CD4-positive, alpha-beta T cell treated with Interleukin-4 for 1 hour (primary cell): ENCODE results near the gene F13B.
"Not testable (repeated sequence)": the region's sequence is repeated elsewhere in the genome, so short reads cannot be mapped to it uniquely, and the experiment has no call there.

Experiments
- DNase-seq, 2 donors: peaks; one replicate each; pipeline ENCODE4 v3.0.0-alpha.2; 2020 to 2022

F13B gene

DNA sequence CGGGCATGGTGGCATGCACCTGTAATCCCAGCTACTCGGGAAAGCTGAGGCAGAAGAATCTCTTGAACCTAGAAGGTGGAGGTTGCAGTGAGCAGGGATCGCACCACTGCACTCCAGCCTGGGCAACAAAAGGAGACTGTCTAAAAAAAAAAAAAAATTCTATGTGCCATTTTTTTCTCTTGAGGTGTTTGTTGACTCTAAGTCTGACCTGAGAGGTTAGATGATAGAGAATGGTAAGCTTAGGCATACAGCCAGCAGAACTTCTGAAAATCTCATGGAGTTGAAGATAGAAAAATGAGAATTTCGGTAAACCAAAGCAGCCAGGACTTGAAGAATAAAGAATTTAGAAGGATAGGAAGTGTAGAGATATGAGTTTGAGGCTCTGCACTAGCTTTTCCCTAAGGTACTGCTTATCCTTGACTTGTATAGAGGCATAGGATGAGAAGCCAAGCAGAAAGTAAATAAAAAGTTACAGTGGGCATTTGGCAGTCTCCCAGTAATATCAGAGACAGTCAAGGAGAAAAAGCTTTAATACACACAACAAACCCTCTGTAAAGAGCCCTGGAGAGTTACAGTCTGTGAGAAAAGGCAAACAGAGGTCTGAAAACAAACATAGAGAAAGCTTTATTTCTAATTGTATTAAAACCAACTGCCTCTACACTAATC, 24.3 kb downstream of the F13B start:
- DNase-seq, result no peak

DNA sequence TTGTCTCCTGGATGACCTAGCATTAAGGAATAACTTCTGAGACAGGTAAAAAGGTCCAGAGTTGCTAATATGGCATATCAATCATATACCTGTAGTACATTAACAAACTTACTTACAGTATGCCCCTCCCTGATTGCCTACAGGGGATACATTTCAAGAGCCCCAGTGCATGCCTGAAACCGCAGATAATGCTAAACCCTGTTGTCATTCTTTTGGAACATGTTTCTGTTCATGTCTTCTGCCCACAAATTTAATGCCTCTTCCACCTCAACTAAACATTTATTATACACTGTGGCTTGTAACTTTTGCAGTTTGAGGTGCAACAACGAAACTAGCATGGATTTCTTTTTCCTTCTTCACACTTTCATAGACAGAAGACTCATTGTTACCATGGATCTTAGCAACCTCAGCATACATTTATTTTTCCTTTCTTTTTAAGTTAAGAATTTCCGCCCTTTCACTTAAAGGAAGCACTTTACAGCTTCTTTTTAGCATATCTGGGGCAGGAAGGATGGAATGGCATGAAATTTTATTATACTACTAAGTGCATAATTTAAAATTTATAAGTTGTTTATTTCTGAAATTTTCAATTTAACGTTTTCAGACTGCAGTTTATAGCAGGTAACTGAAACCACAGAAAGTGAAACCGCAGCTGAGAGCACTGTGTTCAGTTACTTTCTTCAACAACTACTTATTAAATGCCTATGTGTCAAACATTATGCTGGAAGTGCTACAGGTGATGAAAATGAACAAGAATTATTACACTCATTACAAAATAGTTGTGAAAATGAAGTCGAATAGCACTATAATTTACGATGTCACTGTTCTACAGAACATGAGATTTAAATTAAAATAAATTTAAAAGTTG, 25.3 kb downstream of the F13B start:
- no peak for DNase-seq

DNA sequence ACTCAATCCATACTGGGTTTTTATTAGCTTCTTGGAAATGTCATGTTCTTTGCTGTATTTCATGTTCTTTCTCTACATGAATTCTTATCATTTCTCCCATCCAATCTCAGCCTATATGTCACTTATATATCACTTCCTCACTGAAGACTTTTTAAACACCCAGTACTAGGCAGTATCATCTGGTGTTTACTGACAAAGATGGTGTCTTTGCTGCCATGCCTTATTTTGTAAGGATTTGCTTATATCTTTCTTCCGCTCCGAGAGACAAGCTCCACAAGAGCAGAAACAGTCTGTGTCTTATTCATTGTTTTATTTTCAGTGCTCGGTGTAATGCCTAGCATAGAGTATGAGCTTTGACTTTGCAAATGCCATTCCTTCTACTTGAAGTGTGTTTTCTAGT, 30.2 kb downstream of the F13B start:
- no peak for DNase-seq

DNA sequence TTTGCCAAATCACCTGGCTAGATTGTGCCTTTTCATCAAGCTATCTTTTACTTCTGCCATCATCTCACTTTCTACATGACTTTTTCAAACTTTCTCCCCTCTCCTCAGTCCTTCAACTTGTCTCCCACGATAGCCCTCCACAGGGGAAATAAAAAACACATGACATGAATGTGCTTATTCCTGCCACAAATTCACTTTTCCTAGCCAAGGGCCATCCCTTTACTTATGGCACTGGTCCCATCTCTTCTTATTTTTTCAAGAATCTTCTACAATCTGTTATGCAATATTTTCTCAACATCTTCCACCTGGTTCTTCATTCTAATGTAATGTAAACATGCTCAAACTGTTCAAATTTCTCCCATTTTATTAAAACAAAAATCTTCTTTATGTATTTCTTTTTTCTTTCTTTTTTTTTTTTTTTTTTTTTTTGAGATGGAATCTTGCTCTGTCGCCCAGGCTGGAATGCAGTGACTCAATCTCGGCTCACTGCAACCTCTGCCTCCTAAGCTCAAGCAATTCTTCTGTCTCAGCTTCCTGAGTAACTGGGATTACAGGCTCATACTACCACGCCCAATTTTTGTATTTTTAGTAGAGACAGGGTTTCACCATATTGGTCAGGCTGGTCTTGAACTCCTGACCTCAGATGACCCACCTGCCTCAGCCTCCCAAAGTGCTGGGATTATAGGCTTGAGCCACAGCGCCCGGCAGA, 32.3 kb downstream of the F13B start:
- DNase-seq, result not testable (repeated sequence)

DNA sequence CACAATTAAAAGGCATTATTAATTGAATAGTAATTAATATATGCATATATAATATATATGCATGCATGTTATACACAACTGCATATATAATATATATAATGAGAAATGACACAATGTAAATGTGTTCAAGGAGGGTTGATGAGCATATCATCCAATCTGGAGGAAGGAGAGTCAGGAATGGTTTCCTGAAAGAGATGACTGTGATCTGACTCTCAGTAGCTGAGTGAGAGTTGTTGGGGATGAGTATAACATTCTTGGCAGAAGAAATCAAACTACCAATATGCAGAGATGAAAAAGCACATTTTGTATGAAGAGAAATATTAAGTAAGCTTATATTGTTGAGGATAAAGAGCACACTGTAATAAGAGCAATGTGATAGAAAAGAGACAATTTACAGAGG, 37.3 kb downstream of the F13B start:
- no peak for DNase-seq

DNA sequence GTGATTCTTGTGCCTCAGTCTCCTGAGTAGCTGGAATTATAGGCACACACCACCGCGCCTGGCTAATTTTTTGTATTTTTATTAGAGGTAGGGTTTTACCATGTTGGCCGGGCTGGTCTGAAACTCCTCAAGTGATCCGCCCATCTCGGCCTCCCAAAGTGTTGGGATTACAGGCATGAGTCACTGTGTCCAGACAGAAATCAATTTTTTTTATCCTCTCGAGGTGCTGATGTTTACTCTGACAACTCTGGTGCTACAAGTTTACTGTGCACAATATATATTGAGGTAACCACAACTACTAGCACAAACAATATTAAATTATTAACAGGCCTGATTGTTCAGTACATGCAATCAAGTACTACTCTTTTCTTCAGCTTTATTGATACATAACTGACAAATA, 39.7 kb downstream of the F13B start:
- DNase-seq, result no peak

DNA sequence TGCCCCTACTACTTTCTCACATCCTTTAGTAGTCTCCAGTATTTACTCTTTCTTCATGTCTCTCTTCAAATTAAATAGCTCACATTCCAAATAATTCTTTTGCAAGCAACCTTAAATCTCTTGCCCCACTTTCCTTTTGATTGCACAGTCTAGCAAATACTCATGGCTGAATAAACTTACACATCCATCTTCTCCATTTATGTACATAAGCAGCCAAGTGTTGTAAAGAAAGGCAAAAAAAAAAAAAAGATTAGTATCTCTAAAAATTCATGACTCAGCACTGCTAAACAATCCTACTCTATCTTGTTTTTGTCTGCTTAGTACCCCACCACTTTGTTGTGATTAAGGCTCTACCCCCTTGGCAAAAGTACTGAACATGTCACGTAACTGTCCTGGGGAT, 42.6 kb downstream of the F13B start:
- DNase-seq, result no peak

DNA sequence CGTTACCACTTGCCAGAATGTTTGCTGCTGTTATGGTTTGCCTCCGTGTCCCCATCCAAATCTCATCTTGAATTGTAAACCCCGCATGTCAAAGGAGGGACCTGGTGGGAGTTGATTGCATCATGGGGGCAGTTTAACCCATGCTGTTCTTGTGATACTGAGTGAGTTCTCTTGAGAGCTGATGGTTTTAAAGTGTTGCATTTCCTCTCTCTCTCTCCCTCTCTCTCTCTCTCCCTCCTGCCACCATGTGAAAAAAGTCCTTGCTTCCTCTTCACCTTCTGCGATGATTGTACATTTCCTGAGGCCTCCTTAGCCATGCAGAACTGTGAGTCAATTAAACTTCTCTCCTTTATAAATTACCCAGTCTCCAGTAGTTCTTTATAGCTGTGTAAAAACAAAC, 45.3 kb downstream of the F13B start:
- DNase-seq, result no peak

DNA sequence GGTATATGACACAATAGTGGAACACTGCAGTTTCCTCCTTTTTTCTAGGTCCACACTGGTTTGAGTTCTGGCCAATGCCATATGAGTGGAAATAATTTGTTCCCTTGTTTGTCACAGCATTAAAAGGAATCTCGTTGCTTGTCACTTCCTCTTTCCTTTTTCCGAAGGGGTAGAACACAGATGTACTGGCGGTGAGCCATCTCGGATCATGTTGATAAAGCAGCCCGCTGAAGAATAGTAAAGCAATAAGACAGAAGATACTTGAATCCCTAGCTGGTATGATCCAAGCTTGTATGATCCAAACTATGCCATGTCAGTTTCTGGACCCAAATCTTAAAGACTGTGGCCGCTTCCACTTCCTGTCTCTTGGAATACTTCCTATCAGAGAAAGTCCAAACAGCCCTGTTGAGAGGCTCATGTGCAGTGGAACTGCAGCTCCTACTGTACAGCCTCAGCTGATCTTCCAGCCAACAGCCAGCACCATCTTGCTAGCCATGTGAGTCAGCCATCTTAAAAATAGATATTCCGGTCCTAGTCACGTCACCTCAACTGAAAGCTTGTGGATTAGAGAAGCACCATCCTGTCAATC, 49.4 kb downstream of the F13B start:
- no peak for DNase-seq

DNA sequence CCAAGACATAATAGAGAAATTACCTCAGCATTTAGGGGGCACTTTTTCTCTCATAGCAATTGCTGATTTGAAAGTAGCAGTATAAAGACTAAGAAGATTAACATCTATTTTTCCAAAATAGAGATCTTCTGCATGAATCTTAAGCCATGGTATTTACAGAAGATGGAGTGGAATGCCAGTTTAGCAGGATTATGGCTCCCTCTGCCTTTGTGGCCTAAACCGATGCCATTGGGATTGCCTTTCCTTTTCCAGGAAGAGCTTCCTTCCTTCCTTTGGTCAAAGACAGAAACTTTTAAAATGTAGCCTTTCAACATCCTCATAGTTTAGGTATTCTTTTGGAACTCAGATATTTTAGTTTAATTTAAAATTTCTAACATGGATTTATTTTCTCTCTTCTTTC, 50.3 kb downstream of the F13B start:
- DNase-seq, result no peak

DNA sequence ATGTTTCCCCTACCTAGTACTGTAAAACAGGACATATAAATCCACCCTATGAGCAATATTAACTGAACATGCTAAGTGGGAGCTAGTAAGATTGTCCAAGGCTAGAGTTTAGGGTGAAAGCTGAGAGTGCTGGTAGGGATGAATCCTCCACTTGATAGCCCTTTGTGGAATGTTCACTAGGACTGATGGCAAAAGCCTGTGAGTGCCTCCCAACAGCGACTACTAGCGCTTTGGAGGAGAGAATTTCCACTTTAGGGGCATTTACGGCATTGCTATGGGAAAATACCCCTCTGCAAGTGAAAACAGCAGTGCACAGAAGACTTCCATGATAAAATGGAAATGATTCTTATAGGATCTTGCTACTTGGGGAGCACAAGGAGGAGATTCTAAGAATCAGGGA, 53.8 kb downstream of the F13B start:
- DNase-seq, result no peak

DNA sequence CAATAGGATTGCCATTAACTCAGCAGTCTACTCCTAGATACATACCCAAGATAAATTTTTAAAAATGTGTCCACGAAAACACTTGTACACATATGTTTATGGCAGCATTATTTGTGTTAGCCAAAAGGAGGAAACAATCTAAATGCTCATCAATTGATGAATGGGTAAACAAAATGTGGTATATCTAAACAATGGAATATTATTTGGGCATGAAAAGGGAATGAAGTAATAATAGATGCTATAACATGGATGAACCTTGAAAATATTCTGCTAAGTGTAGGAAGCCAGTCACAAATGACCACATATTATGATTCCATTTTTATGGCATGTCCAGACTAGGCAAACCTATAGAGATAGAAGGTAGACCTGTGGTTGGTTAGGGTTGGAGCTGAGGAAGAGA, 55.4 kb downstream of the F13B start:
- DNase-seq, result no peak

DNA sequence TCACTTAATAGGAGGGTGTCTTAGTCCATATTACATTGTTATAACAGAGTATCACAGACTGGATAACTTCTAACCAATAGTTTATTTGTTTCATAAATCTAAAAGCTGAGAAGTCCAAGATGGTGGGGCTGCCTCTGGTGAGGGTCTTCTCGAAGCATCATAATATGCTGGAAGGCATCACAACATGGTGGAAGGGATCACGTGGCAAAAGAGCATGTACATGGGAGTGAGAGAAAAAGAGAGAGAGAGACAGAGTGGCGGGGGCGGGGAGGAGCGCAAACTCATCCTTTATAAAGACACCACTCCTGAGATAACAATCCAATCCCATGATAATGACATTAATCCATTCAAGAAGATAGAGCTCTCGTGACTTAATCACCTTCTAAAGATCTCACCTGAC, 58.2 kb downstream of the F13B start:
- DNase-seq, result no peak

DNA sequence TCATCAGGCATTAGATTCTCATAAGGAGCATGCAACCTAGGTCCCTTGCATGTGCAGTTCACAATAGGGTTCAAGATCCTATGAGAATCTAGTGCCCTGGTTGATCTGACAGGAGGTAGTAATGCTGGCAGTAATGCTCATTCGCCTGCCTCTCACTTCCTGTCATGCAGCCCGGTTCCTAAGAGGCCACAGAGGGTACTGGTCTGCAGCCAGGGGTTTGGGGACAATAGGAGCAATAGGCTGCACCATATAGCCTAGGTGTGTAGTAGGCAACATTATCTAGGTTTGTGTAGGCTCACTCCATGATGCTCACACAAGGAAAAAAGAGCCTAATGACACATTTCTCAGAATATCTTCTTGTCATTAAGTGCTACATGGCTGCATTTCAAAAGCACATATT, 63.9 kb downstream of the F13B start:
- DNase-seq, result no peak

DNA sequence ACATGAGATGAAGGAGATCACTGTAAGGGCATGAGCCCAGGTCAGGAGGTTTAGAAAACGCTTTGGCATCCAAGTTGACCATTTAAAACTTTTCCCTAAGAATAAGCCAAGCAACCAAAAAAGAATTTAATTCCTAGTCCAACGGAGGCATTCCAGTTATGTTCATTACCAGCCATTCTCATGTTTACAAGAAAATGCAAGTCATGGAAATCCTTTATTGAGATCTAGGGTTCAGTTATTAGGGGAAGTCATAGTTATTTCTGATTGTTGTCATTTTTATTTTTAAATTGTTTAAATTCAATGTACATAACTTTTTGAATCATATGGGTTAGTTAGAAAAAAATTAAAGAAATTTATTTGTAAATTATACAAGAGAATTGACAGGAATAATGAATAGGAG, 65.2 kb downstream of the F13B start:
- no peak for DNase-seq

DNA sequence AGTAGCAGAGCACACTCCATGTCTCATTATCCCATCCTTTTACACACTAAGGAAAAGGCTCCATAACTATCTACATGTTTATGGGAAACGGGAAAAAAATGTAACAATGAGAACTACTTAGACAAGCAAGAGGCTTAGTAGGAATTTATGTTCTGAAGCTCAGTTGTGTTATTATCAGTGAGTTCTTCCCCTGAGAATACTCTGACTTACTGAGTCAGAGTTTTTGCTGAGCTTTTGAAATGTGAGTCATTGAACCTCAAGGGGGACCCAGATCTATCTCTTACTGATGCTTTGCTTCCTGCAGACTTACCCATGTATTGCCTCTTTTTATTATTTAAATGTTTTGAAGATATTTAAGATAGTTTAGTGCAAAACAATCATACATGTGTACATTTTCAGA, 69.6 kb downstream of the F13B start:
- DNase-seq, result no peak

DNA sequence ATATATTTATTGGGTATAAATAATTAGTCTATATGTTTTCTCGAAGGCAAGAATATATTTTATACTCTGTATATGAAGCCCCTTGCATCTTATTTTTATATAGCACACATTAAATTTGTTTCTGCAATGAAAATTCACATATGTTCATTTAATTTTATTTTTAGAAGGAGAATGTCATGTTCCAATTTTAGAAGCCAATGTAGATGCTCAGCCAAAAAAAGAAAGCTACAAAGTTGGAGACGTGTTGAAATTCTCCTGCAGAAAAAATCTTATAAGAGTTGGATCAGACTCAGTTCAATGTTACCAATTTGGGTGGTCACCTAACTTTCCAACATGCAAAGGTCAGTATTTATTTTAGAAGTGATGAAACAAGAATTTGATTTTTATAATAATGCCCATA, 73.1 kb downstream of the F13B start:
- no peak for DNase-seq

DNA sequence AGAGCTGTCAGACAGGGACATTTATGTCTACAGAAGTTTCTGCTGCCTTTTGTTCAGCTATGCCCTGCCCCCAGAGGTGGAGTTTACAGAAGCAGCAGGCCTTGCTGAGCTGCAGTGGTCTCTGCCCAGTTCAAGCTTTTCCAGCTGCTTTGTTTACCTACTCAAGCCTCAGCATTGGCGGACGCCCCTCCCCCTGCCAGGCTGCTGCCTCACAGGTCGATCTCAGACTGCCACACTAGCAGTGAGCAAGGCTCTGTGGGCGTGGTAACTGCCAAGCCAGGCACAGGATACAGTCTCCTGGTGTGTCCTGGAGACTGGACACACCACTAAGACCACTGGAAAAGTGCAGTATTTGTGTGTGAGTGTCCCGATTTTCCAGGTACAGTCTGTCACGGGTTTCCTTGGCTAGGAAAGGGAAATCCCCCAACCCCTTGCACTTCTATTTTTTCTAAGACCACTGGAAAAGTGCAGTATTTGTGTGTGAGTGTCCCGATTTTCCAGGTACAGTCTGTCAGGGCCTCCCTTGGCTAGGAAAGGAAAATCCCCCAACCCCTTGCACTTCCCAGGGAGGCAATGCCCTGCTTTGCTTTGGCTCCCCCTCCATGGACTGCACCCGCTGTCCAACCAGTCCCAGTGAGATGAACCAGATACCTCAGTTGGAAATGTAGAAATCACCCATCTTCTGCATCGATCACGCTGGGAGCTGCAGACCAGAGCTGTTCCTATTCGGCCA, 75.0 kb downstream of the F13B start:
- DNase-seq, result not testable (repeated sequence)
